HepG2 (cell line): ENCODE results near the gene INTS6. TPM values are rescaled to one million over a fixed set of nuclear protein-coding genes. Genes with fewer than 3 reads are reported as not detected.
A peak's percentile ranks its signal among the peaks of the same experiment; 100 is the strongest.

ENCODE experiments used
- GLMP ChIP-seq: sonication (generic); formaldehyde crosslinking; IDR thresholded peaks from 2 replicates; pipeline ENCODE4 v1.9.0; 2021; ENCODE audit warnings: missing genetic modification reagents, mild to moderate bottlenecking, borderline replicate concordance
- KDM1A ChIP-seq: IDR thresholded peaks from 2 replicates; pipeline ENCODE4 v1.6.1; 2016; ENCODE audit warnings: missing compliant biosample characterization
- KMT2B ChIP-seq: IDR thresholded peaks from 2 replicates; pipeline ENCODE4 v1.6.1; 2016; ENCODE audit warnings: missing genetic modification reagents, missing compliant biosample characterization
- TCF12 ChIP-seq, 2 experiments: fragments of 450-650 bp in 1 of 2; sonication (generic) in 1 of 2; formaldehyde crosslinking in 1 of 2; IDR thresholded peaks; 2 replicates each; pipeline versions ENCODE4 v1.6.1 to v1.8.0; 2017 to 2022; ENCODE audit warnings: antibody characterized with exemption in 1 of 2, mild to moderate bottlenecking in 1 of 2, missing genetic modification reagents in 1 of 2, moderate library complexity in 1 of 2
- THRA ChIP-seq: sonication (generic); formaldehyde crosslinking; IDR thresholded peaks from 2 replicates; pipeline ENCODE4 v1.4.0; 2020; ENCODE audit warnings: missing genetic modification reagents, borderline replicate concordance
- TMF1 ChIP-seq: sonication (generic); formaldehyde crosslinking; IDR thresholded peaks from 2 replicates; pipeline ENCODE4 v1.8.1; 2022; ENCODE audit warnings: low read depth, missing genetic modification reagents
- U2AF2 ChIP-seq: fragments of 200-400 bp; formaldehyde crosslinking; IDR thresholded peaks from 2 replicates; pipeline ENCODE4 v1.6.1; 2017; ENCODE audit warnings: low read depth, mild to moderate bottlenecking, low read length
- ZFP36 ChIP-seq: fragments of 150-350 bp; IDR thresholded peaks from 2 replicates; pipeline ENCODE4 v1.6.1; 2018; ENCODE audit warnings: borderline replicate concordance, low read length, low read depth; ENCODE audit not compliant: partially characterized antibody
- ZFP90 ChIP-seq: sonication (generic); formaldehyde crosslinking; IDR thresholded peaks from 2 replicates; pipeline ENCODE4 v1.8.0; 2022; ENCODE audit warnings: missing genetic modification reagents, mild to moderate bottlenecking, inconsistent platforms, borderline replicate concordance
- ZHX1 ChIP-seq: sonication (generic); formaldehyde crosslinking; IDR thresholded peaks from 2 replicates; pipeline ENCODE4 v1.8.1; 2022; ENCODE audit warnings: low read depth, mild to moderate bottlenecking, missing genetic modification reagents
- ZNF264 ChIP-seq: sonication (generic); formaldehyde crosslinking; IDR thresholded peaks from 2 replicates; pipeline ENCODE4 v1.4.0; 2020; ENCODE audit warnings: missing genetic modification reagents
- ZNF281 ChIP-seq: sonication (generic); formaldehyde crosslinking; IDR thresholded peaks from 2 replicates; pipeline ENCODE4 v1.4.0; 2020; ENCODE audit warnings: missing genetic modification reagents, borderline replicate concordance
- ZNF430 ChIP-seq: sonication (generic); formaldehyde crosslinking; IDR thresholded peaks from 2 replicates; pipeline ENCODE4 v1.9.0; 2021; ENCODE audit warnings: mild to moderate bottlenecking, missing genetic modification reagents
- ZNF850 ChIP-seq: sonication (generic); formaldehyde crosslinking; conservative IDR thresholded peaks from 2 replicates; pipeline ENCODE4 v1.9.0; 2021; ENCODE audit warnings: mild to moderate bottlenecking, missing genetic modification reagents
- polyA plus RNA-seq, 8 experiments: library from polyadenylated mRNA; depleted of rRNA in 3 of 8; stranded (reverse) in 7 of 8; unstranded in 1 of 8; fragments of >200 nt; fragmentation: Illumina TruSeq in 4 of 8; extraction: Trizol in 4 of 8; gene quantifications; 2 replicates each; pipeline versions ENCODE4 v1.2.1 to v1.2.3, GENCODE V29; 2011 to 2016; ENCODE audit warnings: low read depth in 4 of 8, missing spikeins in 1 of 8, mixed read lengths in 1 of 8; ENCODE audit not compliant: insufficient read depth in 1 of 8
- total RNA-seq, 5 experiments: library from RNA; depleted of rRNA; stranded (reverse); fragments of >200 nt; fragmentation: Illumina TruSeq; extraction: Trizol; gene quantifications; 2 replicates each; pipeline ENCODE4 v1.2.3, GENCODE V29; 2016; ENCODE audit warnings: low read depth in 1 of 5
- TF ChIP-seq, protein P1 (sequence below): sonication (generic); formaldehyde crosslinking; IDR thresholded peaks from 2 replicates; pipeline ENCODE4 v1.4.0; 2020; ENCODE audit warnings: missing genetic modification reagents
- TF ChIP-seq, protein P2 (sequence below): sonication (generic); formaldehyde crosslinking; IDR thresholded peaks from 2 replicates; pipeline ENCODE4 v1.4.0; 2020; ENCODE audit warnings: missing genetic modification reagents, borderline replicate concordance

INTS6 gene
- total and polyA plus RNA-seq, 2 of the 13 experiments (the other 11 are each of a cell fraction or from before 2014, with no cell fraction given) = 27.9 to 38.4 TPM

GRCh38 chr13:51451467-51452360, 1.1 kb downstream of the INTS6 start (continued):
- TF ChIP-seq, protein P1, sequence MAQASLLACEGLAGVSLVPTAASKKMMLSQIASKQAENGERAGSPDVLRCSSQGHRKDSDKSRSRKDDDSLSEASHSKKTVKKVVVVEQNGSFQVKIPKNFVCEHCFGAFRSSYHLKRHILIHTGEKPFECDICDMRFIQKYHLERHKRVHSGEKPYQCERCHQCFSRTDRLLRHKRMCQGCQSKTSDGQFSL = peak; percentile 87; the same call in 1 of the 2 replicates
- TF ChIP-seq U2AF2 = no peak
- TF ChIP-seq TCF12 (IDR thresholded peaks at IDR 0.05) = no peak
- no peak for TF ChIP-seq TCF12 (CRISPR knock-in tag; IDR thresholded peaks at IDR 0.05)
- TF ChIP-seq ZNF281 = peak; percentile 82
- TF ChIP-seq ZNF850 (CRISPR knock-in tag) = no peak
- no peak for TF ChIP-seq TMF1 (CRISPR knock-in tag)
- TF ChIP-seq ZNF264 (CRISPR knock-in tag) = no peak
- TF ChIP-seq ZNF430 (CRISPR knock-in tag) = 0 out of 2 replicates have a peak, but pooled peaks have one; percentile 7
- no peak for TF ChIP-seq ZFP90 (CRISPR knock-in tag)
- no peak for TF ChIP-seq KDM1A (CRISPR knock-in tag)
- TF ChIP-seq THRA (CRISPR knock-in tag) = no peak
- TF ChIP-seq, protein P2, sequence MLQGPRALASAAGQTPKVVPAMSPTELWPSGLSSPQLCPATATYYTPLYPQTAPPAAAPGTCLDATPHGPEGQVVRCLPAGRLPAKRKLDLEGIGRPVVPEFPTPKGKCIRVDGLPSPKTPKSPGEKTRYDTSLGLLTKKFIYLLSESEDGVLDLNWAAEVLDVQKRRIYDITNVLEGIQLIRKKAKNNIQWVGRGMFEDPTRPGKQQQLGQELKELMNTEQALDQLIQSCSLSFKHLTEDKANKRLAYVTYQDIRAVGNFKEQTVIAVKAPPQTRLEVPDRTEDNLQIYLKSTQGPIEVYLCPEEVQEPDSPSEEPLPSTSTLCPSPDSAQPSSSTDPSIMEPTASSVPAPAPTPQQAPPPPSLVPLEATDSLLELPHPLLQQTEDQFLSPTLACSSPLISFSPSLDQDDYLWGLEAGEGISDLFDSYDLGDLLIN (CRISPR knock-in tag) = no peak
- peak; percentile 38; the same call in 1 of the 2 replicates for TF ChIP-seq KMT2B (CRISPR knock-in tag)
- TF ChIP-seq ZFP36 = no peak
- no peak for TF ChIP-seq GLMP (CRISPR knock-in tag)
- no peak for TF ChIP-seq ZHX1
